Measurements from ENCODE around the gene GRB10. TPM values are rescaled to one million over a fixed set of nuclear protein-coding genes. Genes with fewer than 3 reads are reported as not detected.

GRB10 gene
- total RNA-seq, 1 donor from 2014 or later = 33.9 TPM

- Mint-ChIP-seq H3K27me3 (ENCODE audit: insufficient read depth, low read depth) (peaks cover 4% of the 10 kb centered on the region), H3K4me1 (peaks cover 13% of the 10 kb centered on the region), H3K4me3 (no peak overlapping the region), H3K9me3 (peaks cover 47% of the 10 kb centered on the region), H3K27ac (no peak overlapping the region), H3K36me3 (peaks cover 66% of the 10 kb centered on the region)
- Histone ChIP-seq H3K27ac (no peak overlapping the region), H3K36me3 (no peaks in the 10 kb centered on the region), H4K20me1 (ENCODE audit: low read depth) (peaks cover 4% of the 10 kb centered on the region), H3K27me3 (no peaks in the 10 kb centered on the region), H2AFZ (replicated peaks) (no peak overlapping the region), H3K4me1 (peaks cover 8% of the 10 kb centered on the region), H3K9ac (no peak overlapping the region), H3K4me2 (no peak overlapping the region), H3K79me2 (ENCODE audit: low read depth) (peaks cover 64% of the 10 kb centered on the region), H3K9me3 (ENCODE audit: low read depth) (no peaks in the 10 kb centered on the region), H3K4me3 (no peak overlapping the region), H3F3A (ENCODE audit: low read depth) (no peaks in the 10 kb centered on the region)
- TF ChIP-seq EZH2 (IDR thresholded peaks at IDR 0.05) = no peak
- TF ChIP-seq EZH2phosphoT487 (IDR thresholded peaks at IDR 0.05) = no peak
- TF ChIP-seq CTCF (IDR thresholded peaks at IDR 0.05) = no peak
- DNase-seq (ENCODE audit: low spot score) = no peak
Measured at GRCh38 chr7:50734246-50734645, 48.5 kb downstream of the GRB10 start.

GRCh38 chr7:50733552-50733951 is 49.1 kb downstream of the GRB10 start:
- no peak overlapping the region for H3K4me3 Mint-ChIP-seq
- H3K27ac ChIP-seq = no peak overlapping the region
- peaks cover 44% of the 10 kb centered on the region for H3K9me3 Mint-ChIP-seq
- peaks cover 4% of the 10 kb centered on the region for H3K27me3 Mint-ChIP-seq (ENCODE audit: insufficient read depth, low read depth)
- peaks cover 59% of the 10 kb centered on the region for H3K79me2 ChIP-seq (ENCODE audit: low read depth)
- H3F3A ChIP-seq (ENCODE audit: low read depth) = no peaks in the 10 kb centered on the region
- no peak overlapping the region for H3K9ac ChIP-seq
- no peaks in the 10 kb centered on the region for H3K36me3 ChIP-seq
- no peak overlapping the region for H3K27ac Mint-ChIP-seq
- TF ChIP-seq EZH2 (IDR thresholded peaks at IDR 0.05) (no peak), EZH2phosphoT487 (IDR thresholded peaks at IDR 0.05) (no peak), CTCF (IDR thresholded peaks at IDR 0.05) (no peak)
- peaks cover 8% of the 10 kb centered on the region for H3K4me1 ChIP-seq
- H3K36me3 Mint-ChIP-seq = peaks cover 63% of the 10 kb centered on the region
- no peak overlapping the region for H3K4me3 ChIP-seq
- no peak for DNase-seq (ENCODE audit: low spot score)
- peaks cover 4% of the 10 kb centered on the region for H4K20me1 ChIP-seq (ENCODE audit: low read depth)
- no peaks in the 10 kb centered on the region for H3K9me3 ChIP-seq (ENCODE audit: low read depth)
- peaks cover 13% of the 10 kb centered on the region for H3K4me1 Mint-ChIP-seq
- H2AFZ ChIP-seq (replicated peaks) = no peak overlapping the region
- H3K27me3 ChIP-seq = no peaks in the 10 kb centered on the region
- H3K4me2 ChIP-seq = no peak overlapping the region

- H3K4me2 ChIP-seq = no peak overlapping the region
- no peaks in the 10 kb centered on the region for H3K9me3 ChIP-seq (ENCODE audit: low read depth)
- no peak overlapping the region for H2AFZ ChIP-seq (replicated peaks)
- H3K27ac ChIP-seq = no peak overlapping the region
- TF ChIP-seq EZH2 (IDR thresholded peaks at IDR 0.05) = no peak
- peaks cover 4% of the 10 kb centered on the region for H4K20me1 ChIP-seq (ENCODE audit: low read depth)
- Mint-ChIP-seq H3K4me1 (peaks cover 13% of the 10 kb centered on the region), H3K27ac (no peak overlapping the region), H3K9me3 (peaks cover 32% of the 10 kb centered on the region), H3K27me3 (ENCODE audit: insufficient read depth, low read depth) (peaks cover 2% of the 10 kb centered on the region), H3K36me3 (peaks cover 57% of the 10 kb centered on the region), H3K4me3 (no peak overlapping the region)
- H3K4me3 ChIP-seq = no peak overlapping the region
- DNase-seq (ENCODE audit: low spot score) = no peak
- no peaks in the 10 kb centered on the region for H3F3A ChIP-seq (ENCODE audit: low read depth)
- peaks cover 8% of the 10 kb centered on the region for H3K4me1 ChIP-seq
- no peak overlapping the region for H3K9ac ChIP-seq
- H3K36me3 ChIP-seq = no peaks in the 10 kb centered on the region
- H3K79me2 ChIP-seq (ENCODE audit: low read depth) = peaks cover 52% of the 10 kb centered on the region
- no peaks in the 10 kb centered on the region for H3K27me3 ChIP-seq
Measured at GRCh38 chr7:50731703-50732582, 50.8 kb downstream of the GRB10 start.

Data from neural progenitor cell (in vitro differentiated cells).